Uterus (tissue), 4 donors: Measurements from ENCODE around the gene RARRES2. TPM values are rescaled to one million over a fixed set of nuclear protein-coding genes. Genes with fewer than 3 reads are reported as not detected.

Experiments
- DNase-seq, 2 donors: peaks; one replicate each; pipeline ENCODE4 v3.0.0-alpha.2; 2019 to 2020
- H3K27ac ChIP-seq, 2 donors: fragments of 200-600 bp; sonication (generic); 1 replicate in 1 of 2; 2 replicates in 1 of 2; pipeline ENCODE4 v1.5.1; 2016 to 2018
- H3K27me3 ChIP-seq, 2 donors: fragments of 200-600 bp; sonication (generic); one replicate each; pipeline ENCODE4 v1.5.1; 2018 to 2019; ENCODE audit warnings: control low read depth in 1 of 2
- H3K36me3 ChIP-seq, 2 donors: fragments of 200-600 bp; sonication (generic); one replicate each; pipeline ENCODE4 v1.5.1; 2019; ENCODE audit warnings: control low read depth in 1 of 2
- H3K4me1 ChIP-seq, 2 donors: fragments of 200-600 bp; sonication (generic); one replicate each; pipeline ENCODE4 v1.5.1; 2018 to 2019; ENCODE audit warnings: control low read depth in 1 of 2
- H3K4me3 ChIP-seq, 2 donors: fragments of 200-600 bp; sonication (generic); 1 replicate in 1 of 2; 2 replicates in 1 of 2; pipeline ENCODE4 v1.5.1; 2018 to 2019; ENCODE audit warnings: mild to moderate bottlenecking in 1 of 2
- H3K9me3 ChIP-seq, 2 donors: fragments of 200-600 bp; sonication (generic); one replicate each; pipeline ENCODE4 v1.5.1; 2019; ENCODE audit warnings: control low read depth in 1 of 2
- CTCF ChIP-seq, 4 experiments: fragments of 200-600 bp in 2 of 4; fragments of 450-650 bp in 2 of 4; sonication (generic) in 2 of 4; IDR thresholded peaks; one replicate each; pipeline ENCODE4 v1.5.1; 2016 to 2019; ENCODE audit warnings: antibody characterized with exemption in 4 of 4, mild to moderate bottlenecking in 2 of 4, moderate library complexity in 1 of 4
- POLR2A ChIP-seq, 2 donors: fragments of 450-650 bp; IDR thresholded peaks; one replicate each; pipeline ENCODE4 v1.6.1; 2016; ENCODE audit warnings: antibody characterized with exemption in 2 of 2, mild to moderate bottlenecking in 1 of 2, moderate library complexity in 1 of 2
- intact Hi-C: fragments of 100-400 bp; cut with DNase I; formaldehyde crosslinking; loops from one replicate; pipeline ENCODE4 v1.15.1; 2023; ENCODE audit warnings: low total_unique reads
- total RNA-seq, 4 donors: library from RNA; depleted of rRNA in 3 of 4; stranded (reverse); fragments of >200 nt in 3 of 4; gene quantifications; one replicate each; pipeline versions ENCODE4 v1.1.0 to v1.2.4, GENCODE V29; 2014 to 2023
- donor health status: DM: yes; HTN: yes; CAD: no.

RARRES2 gene
- total RNA-seq, 4 donors from 2014 or later: 128 to 536 (median 236) TPM

GRCh38 chr7:150333659-150334058 is 7.8 kb downstream of the RARRES2 start:
- Histone ChIP-seq H3K4me1 (peaks cover 6 to 11% of the 10 kb centered on the region in 2 donors), H3K9me3 (no peaks in the 10 kb centered on the region), H3K36me3 (no peaks in the 10 kb centered on the region), H3K4me3 (no peak overlapping the region), H3K27me3 (no peaks in the 10 kb centered on the region), H3K27ac (peak overlapping the region; percentile 85 to 96)
- DNase-seq: no peak
- intact Hi-C loops: no loop called here
- TF ChIP-seq POLR2A (IDR thresholded peaks at IDR 0.05) (no peak), CTCF (IDR thresholded peaks at IDR 0.05) (no peak)

- intact Hi-C loops: no loop called here
- DNase-seq: no peak
- no peak overlapping the region for H3K4me3 ChIP-seq
- H3K27me3 ChIP-seq: no peaks in the 10 kb centered on the region
- peak overlapping the region; percentile 85 to 96 for H3K27ac ChIP-seq
- no peaks in the 10 kb centered on the region for H3K9me3 ChIP-seq
- no peaks in the 10 kb centered on the region for H3K36me3 ChIP-seq
- peaks cover 6 to 11% of the 10 kb centered on the region in 2 donors for H3K4me1 ChIP-seq
- TF ChIP-seq CTCF (IDR thresholded peaks at IDR 0.05): no peak
- no peak for TF ChIP-seq POLR2A (IDR thresholded peaks at IDR 0.05)
These were observed 8.4 kb downstream of the RARRES2 start for GRCh38 chr7:150332852-150333635.

GRCh38 chr7:150330211-150330885 is 11.1 kb downstream of the RARRES2 start:
- H3K9me3 ChIP-seq: no peaks in the 10 kb centered on the region
- H3K36me3 ChIP-seq: no peaks in the 10 kb centered on the region
- no peak overlapping the region for H3K27ac ChIP-seq
- H3K4me1 ChIP-seq: peaks cover 0 to 5% of the 10 kb centered on the region in 2 donors
- DNase-seq: no peak
- intact Hi-C loops: no loop called here
- TF ChIP-seq CTCF (IDR thresholded peaks at IDR 0.05) (no peak), POLR2A (IDR thresholded peaks at IDR 0.05) (no peak)
- no peaks in the 10 kb centered on the region for H3K27me3 ChIP-seq
- H3K4me3 ChIP-seq: no peak overlapping the region

- Histone ChIP-seq H3K27ac (no peak overlapping the region), H3K4me3 (no peak overlapping the region), H3K36me3 (no peaks in the 10 kb centered on the region), H3K27me3 (no peaks in the 10 kb centered on the region), H3K4me1 (peaks cover 0 to 3% of the 10 kb centered on the region in 2 donors), H3K9me3 (no peaks in the 10 kb centered on the region)
- DNase-seq: no peak
- intact Hi-C loops: no loop called here
- TF ChIP-seq POLR2A (IDR thresholded peaks at IDR 0.05) (no peak), CTCF (IDR thresholded peaks at IDR 0.05) (no peak)
These were observed 11.9 kb downstream of the RARRES2 start for GRCh38 chr7:150329331-150330120.
